A549 (cell line): ENCODE measurements around the gene CTSH. TPM values are rescaled to one million over a fixed set of nuclear protein-coding genes. Genes with fewer than 3 reads are reported as not detected.
"Not testable (repeated sequence)": the region's sequence is repeated elsewhere in the genome, so short reads cannot be mapped to it uniquely, and the experiment has no call there.

ENCODE experiments used
- ATAC-seq, 2 experiments: fragments of 200-7000 bp in 1 of 2; fragments of >200 bp in 1 of 2; cut with Nextera tagmentation in 1 of 2; cut with Tn5 transposase in 1 of 2; 3 replicates each; pipeline versions ENCODE4 v1.8.0 to v1.9.1; 2018 to 2020; ENCODE audit warnings: mild to moderate bottlenecking in 1 of 2, moderate library complexity in 1 of 2
- CTCF ChIA-PET: fragments of 300-600 bp; sonication (Branson Sonifier 250); formaldehyde crosslinking; extraction: SDS; loops from one replicate; lab custom pipeline; 2021; ENCODE audit warnings: antibody characterized with exemption, inconsistent platforms; lab: Yijun Ruan, JAX
- POLR2A ChIA-PET: fragments of 350-600 bp; formaldehyde crosslinking; extraction: SDS; loops from one replicate; lab custom pipeline; 2021; ENCODE audit warnings: antibody characterized with exemption, inconsistent platforms; lab: Yijun Ruan, JAX
- DNase-seq, 2 experiments: peaks; one replicate each; pipeline versions ENCODE4 v3.0.0 to v3.0.0-alpha.2; 2011 to 2016; ENCODE audit warnings: low read depth in 1 of 2, low spot score in 1 of 2
- FAIRE-seq: peaks from 2 replicates; lab custom pipeline; 2011; peaks lifted over from hg19 to GRCh38; lab: Jason Lieb, UNC
- H3K27ac ChIP-seq, 2 experiments: fragments of >200 bp; sonication (Bioruptor Twin); formaldehyde crosslinking; 3 replicates each; pipeline ENCODE4 v1.5.1; 2016 to 2017
- H3K4me1 ChIP-seq: fragments of >200 bp; sonication (Bioruptor Twin); formaldehyde crosslinking; 3 replicates; pipeline ENCODE4 v1.6.1; 2016
- H3K4me2 ChIP-seq: fragments of >200 bp; sonication (Bioruptor Twin); formaldehyde crosslinking; 3 replicates; pipeline ENCODE4 v1.6.1; 2016
- H3K4me3 ChIP-seq: fragments of >200 bp; sonication (Bioruptor Twin); formaldehyde crosslinking; 3 replicates; pipeline ENCODE4 v1.5.1; 2016
- H3K9me3 ChIP-seq: fragments of >200 bp; sonication (Bioruptor Twin); formaldehyde crosslinking; 3 replicates; pipeline ENCODE4 v1.6.1; 2016
- CHD2 ChIP-seq: fragments of 150-350 bp; IDR thresholded peaks from 2 replicates; pipeline ENCODE4 v1.6.1; 2014; ENCODE audit warnings: low read length; ENCODE audit not compliant: partially characterized antibody
- GATA3 ChIP-seq: IDR thresholded peaks from 2 replicates; pipeline ENCODE4 v1.6.1; 2012; ENCODE audit warnings: borderline replicate concordance
- HOXB5 ChIP-seq: fragments of 250-450 bp; sonication (Bioruptor Pico); IDR thresholded peaks from 2 replicates; pipeline ENCODE4 v1.5.0; 2020; ENCODE audit warnings: mild to moderate bottlenecking, moderate library complexity
- JUN ChIP-seq, 2 experiments: fragments of >200 bp; sonication (Bioruptor Twin); formaldehyde crosslinking; IDR thresholded peaks; 2 replicates in 1 of 2; 3 replicates in 1 of 2; pipeline ENCODE4 v1.6.1; 2016 to 2017
- MAZ ChIP-seq: fragments of 150-350 bp; IDR thresholded peaks from 2 replicates; pipeline ENCODE4 v1.6.1; 2014; ENCODE audit warnings: antibody characterized with exemption, low read depth, low read length, borderline replicate concordance
- MYC ChIP-seq: IDR thresholded peaks from 2 replicates; pipeline ENCODE4 v1.6.1; 2012; ENCODE audit warnings: mild to moderate bottlenecking, inconsistent platforms, low read length, improper control_type of control experiment, borderline replicate concordance
- POLR2AphosphoS2 ChIP-seq: conservative IDR thresholded peaks from 2 replicates; pipeline ENCODE4 v1.6.1; 2012; ENCODE audit warnings: low read length, improper control_type of control experiment, inconsistent platforms
- WGBS: methylation state at CpG from one replicate; pipeline ENCODE4 v1.1.6; 2017; ENCODE audit errors: missing lambda C conversion rate; 5-methylcytosine and 5-hydroxymethylcytosine counted together
- polyA plus RNA-seq, 4 experiments: library from polyadenylated mRNA; depleted of rRNA in 3 of 4; stranded (reverse); fragments of >200 nt; fragmentation: RNase III in 1 of 4; extraction: RNeasy Plus Mini Kit Qiagen cat#74134 plus additional on column Dnase treatment in 1 of 4; gene quantifications; 2 replicates in 3 of 4; 3 replicates in 1 of 4; pipeline ENCODE4 v1.2.3, GENCODE V29; 2011 to 2017
- small RNA-seq, 6 experiments: library from RNA; depleted of rRNA; stranded (forward); fragments of <200 nt; gene quantifications; one replicate each; pipeline ENCODE3, GENCODE V24; 2012

Gene CTSH
- polyA plus RNA-seq, 2 of the 4 experiments (the other 2 are of a cell fraction) = 25.2 to 33.3 TPM

DNA sequence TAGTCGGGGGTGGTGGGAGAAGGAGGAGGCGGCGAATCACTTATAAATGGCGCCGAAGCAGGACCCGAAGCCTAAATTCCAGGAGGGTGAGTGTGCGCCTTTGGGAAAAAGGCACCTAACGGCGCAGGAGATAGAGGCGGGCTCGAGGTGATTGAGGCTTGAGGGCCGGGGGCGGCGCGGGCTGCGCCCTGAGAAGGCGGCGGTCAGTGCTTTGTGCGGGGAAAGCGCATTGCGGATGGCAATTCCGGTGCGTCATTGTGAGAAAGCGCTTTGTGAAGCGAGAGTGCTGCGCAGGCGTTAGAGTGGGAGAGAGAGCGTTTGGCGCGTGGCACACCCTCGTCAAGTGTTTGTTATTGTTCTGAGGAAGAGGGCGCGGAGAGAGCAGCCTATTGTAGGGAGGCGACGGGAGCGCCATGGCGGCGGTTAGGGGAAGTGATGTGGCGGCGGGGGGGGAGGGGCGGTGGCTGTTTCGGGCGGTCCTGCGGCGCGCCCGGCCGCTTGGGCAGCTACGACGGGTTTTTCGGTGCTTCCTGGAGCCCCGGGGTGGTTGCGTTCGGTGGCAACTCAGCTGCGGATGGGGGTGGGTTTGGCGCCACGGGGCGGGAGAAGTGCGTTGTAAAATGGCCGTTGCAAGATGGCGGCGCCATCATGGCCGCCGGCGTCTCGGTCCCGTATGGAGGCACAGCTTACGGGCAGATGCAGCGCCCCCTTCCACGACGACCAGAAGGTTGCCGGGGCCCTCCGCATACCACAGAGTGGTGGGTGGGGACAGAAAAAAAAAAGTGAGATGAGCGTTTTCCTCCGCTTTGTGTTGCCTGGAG, 71.7 kb downstream of the CTSH start (continued):
- peak; percentile 40; the same call in 1 of the 2 replicates for TF ChIP-seq GATA3

DNA sequence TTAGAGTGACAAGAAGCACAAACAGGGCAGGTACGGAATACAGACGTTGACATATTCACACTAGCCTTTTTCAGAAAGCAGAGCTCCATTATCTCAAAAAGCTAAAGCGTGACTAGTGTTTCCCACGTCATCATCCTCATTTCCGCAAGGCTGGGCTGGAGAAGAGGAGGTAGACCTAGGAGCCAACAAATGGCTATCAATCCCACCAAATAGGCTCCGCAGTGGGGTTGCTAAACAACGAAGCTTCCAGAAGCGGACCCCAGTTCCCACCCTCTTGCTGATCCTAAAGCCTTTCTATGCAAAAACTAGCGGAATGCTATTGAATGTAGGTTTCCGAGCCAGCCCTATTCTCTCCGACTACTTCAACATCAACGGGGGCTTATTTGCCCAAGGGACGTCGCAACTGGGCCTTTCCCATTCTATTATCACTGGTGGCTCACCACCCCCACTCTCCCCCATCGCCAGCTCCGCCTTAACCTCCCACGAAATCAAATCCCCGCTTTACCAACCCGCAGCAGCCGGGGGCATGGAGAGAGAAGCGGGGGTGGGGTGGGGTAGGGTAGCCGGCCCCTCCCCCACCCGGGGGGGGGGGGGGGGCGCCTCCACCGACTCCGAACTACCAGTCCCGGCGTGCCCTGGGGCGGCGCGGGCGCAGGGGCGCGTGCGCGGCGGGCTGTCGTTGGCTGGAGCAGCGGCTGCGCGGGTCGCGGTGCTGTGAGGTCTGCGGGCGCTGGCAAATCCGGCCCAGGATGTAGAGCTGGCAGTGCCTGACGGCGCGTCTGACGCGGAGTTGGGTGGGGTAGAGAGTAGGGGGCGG, 72.5 kb downstream of the CTSH start, which contains the start of gene MORF4L1:
Gene MORF4L1 (plus strand): TSS at position 736 of the 817 bp plus-strand sequence. CDS start 128 bp downstream, outside the sequence.
- POLR2A ChIA-PET = interaction anchor here (0.6 to 1.8 kb wide), 12 partner anchors 10 to 1074 kb away, joined by 3 to 23 read pairs (median 5); partner anchors contain the start of gene ADAMTS7
- Histone ChIP-seq H3K4me1 (peaks cover 30% of the 10 kb centered on the region), H3K4me3 (peak within 1 kb of the TSS; percentile 99), H3K27ac (peak within 1 kb of the TSS; percentile 94 to 100), H3K9me3 (no peaks in the 10 kb centered on the region), H3K4me2 (peak within 1 kb of the TSS; percentile 95)
- peak; percentile 89 to 94 for ATAC-seq
- peak; percentile 89 to 97 for DNase-seq
- CTCF ChIA-PET = interaction anchor here (0.6 to 3.3 kb wide), 10 partner anchors 9 to 111 kb away, joined by 3 to 25 read pairs (median 4); no protein-coding TSS in a partner anchor
- TF ChIP-seq JUN (IDR thresholded peaks at IDR 0.05) = 0 out of 5 replicates have a peak, but pooled peaks of 1 of the 2 experiments have one; percentile 60
- no peak for TF ChIP-seq POLR2AphosphoS2
- peak; percentile 30; the same call in 1 of the 2 replicates for TF ChIP-seq MYC
- 0 out of 2 replicates have a peak, but pooled peaks have one; percentile 34 for TF ChIP-seq MAZ
- TF ChIP-seq CHD2 = peak; percentile 86
- no peak for TF ChIP-seq HOXB5
- FAIRE-seq = no peak
- WGBS = 45% methylated on average over 19 of the region's 52 CpGs

DNA sequence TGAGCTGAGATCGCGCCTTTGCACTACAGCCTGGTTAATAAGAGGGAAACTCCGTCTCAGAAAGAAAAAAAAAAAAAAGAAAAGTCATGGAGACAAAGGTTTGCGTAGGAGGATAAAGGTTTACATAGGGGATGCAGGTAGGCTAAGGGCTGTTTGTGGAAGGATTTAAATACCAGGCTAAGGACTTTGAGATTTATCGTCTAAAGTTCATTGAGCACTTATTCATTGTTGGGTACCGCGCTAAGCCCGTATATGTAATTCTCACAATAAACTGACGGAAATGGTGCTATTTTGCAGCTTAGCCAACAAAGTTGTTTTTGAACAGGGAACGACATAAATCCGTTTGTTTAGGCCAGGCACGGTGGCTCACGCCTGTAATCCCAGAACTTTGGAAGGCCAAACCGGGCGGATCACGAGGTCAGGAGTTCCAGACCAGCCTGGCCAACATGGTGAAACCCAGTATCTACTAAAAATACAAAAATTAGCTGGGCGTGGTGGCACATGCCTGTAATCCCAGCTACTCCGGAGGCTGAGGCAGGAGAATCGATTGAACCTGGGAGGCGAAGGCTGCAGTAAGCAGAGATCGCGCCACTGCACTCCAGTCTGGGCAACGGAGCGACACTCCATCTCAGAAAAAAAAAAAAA, 73.2 kb downstream of the CTSH start:
- H3K4me1 ChIP-seq = peaks cover 23% of the 10 kb centered on the region
- FAIRE-seq, DNase-seq, ATAC-seq, H3K4me3 ChIP-seq, H3K9me3 ChIP-seq: not testable (repeated sequence)
- WGBS = 91% methylated on average over 24 of the region's 24 CpGs
- POLR2A ChIA-PET = interaction anchor here (0.9 kb wide), 1 partner anchor 12 kb away, joined by 3 read pairs; no protein-coding TSS in a partner anchor
- CTCF ChIA-PET = interaction anchor here (0.6 to 3.3 kb wide), 8 partner anchors 10 to 110 kb away, joined by 3 to 25 read pairs (median 4); no protein-coding TSS in a partner anchor
- peak overlapping the region in 1 of 2 experiments; percentile 3; a peak in 1 of 6 replicates for H3K27ac ChIP-seq
- peak overlapping the region; percentile 83; the same call in 2 of the 3 replicates for H3K4me2 ChIP-seq

Small RNA genes lying within 50 kb of the gene (small RNA-seq; reads per million reads assigned to genes)
- gene RNU6-415P = 0 reads per million in 6 experiments

Other genes with a start within 250 kb of the CTSH start
- 1.5 and 2.0 TPM in 2 replicates for gene ADAMTS7, start 133.6 kb downstream of the CTSH start, polyA plus RNA-seq (2011; rRNA removed)
- gene ADAMTS7, start 133.6 kb downstream of the CTSH start, polyA plus RNA-seq (2017; fragmentation: RNase III; extraction: RNeasy Plus Mini Kit Qiagen cat#74134 plus additional on column Dnase treatment) = 2.7 to 3.2 TPM (median 2.9 TPM) in 3 replicates
- gene MORF4L1, start 72.2 kb downstream of the CTSH start, polyA plus RNA-seq (2011; rRNA removed) = 491 and 498 TPM in 2 replicates
- gene MORF4L1, start 72.2 kb downstream of the CTSH start, polyA plus RNA-seq (2017; fragmentation: RNase III; extraction: RNeasy Plus Mini Kit Qiagen cat#74134 plus additional on column Dnase treatment) = 914 to 927 TPM (median 924 TPM) in 3 replicates
- 0.13 and 0.19 TPM in 2 replicates for gene RASGRF1, start 145.7 kb upstream of the CTSH start, polyA plus RNA-seq (2011; rRNA removed)
- gene RASGRF1, start 145.7 kb upstream of the CTSH start, polyA plus RNA-seq (2017; fragmentation: RNase III; extraction: RNeasy Plus Mini Kit Qiagen cat#74134 plus additional on column Dnase treatment) = 0.07 to 0.26 TPM (median 0.21 TPM) in 3 replicates